Measurements from ENCODE around the gene NOL6.

NOL6 gene

DNA sequence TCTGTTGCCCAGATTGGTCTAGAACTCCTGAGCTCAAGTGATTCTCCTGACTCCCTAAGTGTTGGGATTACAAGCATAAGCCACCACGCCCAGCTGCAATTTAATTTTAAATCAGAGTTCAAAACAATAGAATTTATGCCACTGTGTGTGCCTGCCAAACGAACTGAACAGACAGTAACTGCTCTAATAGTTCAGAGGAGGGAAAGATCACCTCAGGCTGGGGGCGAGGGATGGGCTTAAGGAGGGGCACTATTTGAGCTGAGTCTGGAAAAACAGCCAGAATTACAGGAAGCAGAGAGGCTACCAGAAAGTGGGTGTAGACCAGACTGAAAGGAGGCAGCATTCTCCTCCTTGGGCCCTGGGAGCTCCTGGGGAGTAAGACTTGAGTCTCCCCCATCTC lies 12.2 kb downstream of the NOL6 start:
- TF ChIP-seq EZH2 (IDR thresholded peaks at IDR 0.05; ENCODE audit: borderline replicate concordance, low read depth, low read length, severe bottlenecking) (no peak), CTCF (IDR thresholded peaks at IDR 0.05; ENCODE audit: borderline replicate concordance, extremely low read depth, low read length, poor library complexity, severe bottlenecking) (no peak)
- ATAC-seq (ENCODE audit: insufficient read depth, low read depth) (no peak), DNase-seq (no peak)
- Histone ChIP-seq H3K27me3 (ENCODE audit: insufficient read depth, low read length, poor library complexity) (no peaks in the 10 kb centered on the region), H3K27ac (ENCODE audit: low read length) (no peak overlapping the region), H3K79me2 (ENCODE audit: insufficient read depth, low read length) (no peaks in the 10 kb centered on the region), H2AFZ (ENCODE audit: low read depth, low read length) (no peak overlapping the region), H3K4me3 (ENCODE audit: low read depth in 1 of 2, low read length in 2 of 2) (no peak overlapping the region), H3K9ac (ENCODE audit: low read depth, low read length) (no peak overlapping the region), H3K9me3 (ENCODE audit: insufficient read depth, low read length, severe bottlenecking) (no peaks in the 10 kb centered on the region), H3K4me1 (ENCODE audit: insufficient read depth, low read length) (no peaks in the 10 kb centered on the region), H4K20me1 (ENCODE audit: insufficient read depth, low read length) (peaks cover 11% of the 10 kb centered on the region; the same call in 1 of the 2 replicates), H3K4me2 (ENCODE audit: insufficient read depth, low read length) (no peak overlapping the region), H3K36me3 (ENCODE audit: insufficient read depth, low read length) (peaks cover 60% of the 10 kb centered on the region)

GRCh38 chr9:33460854-33461253 lies 12.9 kb downstream of the NOL6 start:
- no peaks in the 10 kb centered on the region for H3K27me3 ChIP-seq (ENCODE audit: insufficient read depth, low read length, poor library complexity)
- H3K4me1 ChIP-seq (ENCODE audit: insufficient read depth, low read length): no peaks in the 10 kb centered on the region
- H4K20me1 ChIP-seq (ENCODE audit: insufficient read depth, low read length): peaks cover 5% of the 10 kb centered on the region; the same call in 1 of the 2 replicates
- TF ChIP-seq CTCF (IDR thresholded peaks at IDR 0.05; ENCODE audit: borderline replicate concordance, extremely low read depth, low read length, poor library complexity, severe bottlenecking) (no peak), EZH2 (IDR thresholded peaks at IDR 0.05; ENCODE audit: borderline replicate concordance, low read depth, low read length, severe bottlenecking) (no peak)
- H3K4me3 ChIP-seq (ENCODE audit: low read depth in 1 of 2, low read length in 2 of 2): no peak overlapping the region
- peaks cover 54% of the 10 kb centered on the region for H3K36me3 ChIP-seq (ENCODE audit: insufficient read depth, low read length)
- H3K9me3 ChIP-seq (ENCODE audit: insufficient read depth, low read length, severe bottlenecking): no peaks in the 10 kb centered on the region
- no peaks in the 10 kb centered on the region for H3K79me2 ChIP-seq (ENCODE audit: insufficient read depth, low read length)
- H3K27ac ChIP-seq (ENCODE audit: low read length): no peak overlapping the region
- H3K4me2 ChIP-seq (ENCODE audit: insufficient read depth, low read length): no peak overlapping the region
- H3K9ac ChIP-seq (ENCODE audit: low read depth, low read length): no peak overlapping the region
- ATAC-seq (ENCODE audit: insufficient read depth, low read depth) (no peak), DNase-seq (no peak)
- no peak overlapping the region for H2AFZ ChIP-seq (ENCODE audit: low read depth, low read length)

DNA sequence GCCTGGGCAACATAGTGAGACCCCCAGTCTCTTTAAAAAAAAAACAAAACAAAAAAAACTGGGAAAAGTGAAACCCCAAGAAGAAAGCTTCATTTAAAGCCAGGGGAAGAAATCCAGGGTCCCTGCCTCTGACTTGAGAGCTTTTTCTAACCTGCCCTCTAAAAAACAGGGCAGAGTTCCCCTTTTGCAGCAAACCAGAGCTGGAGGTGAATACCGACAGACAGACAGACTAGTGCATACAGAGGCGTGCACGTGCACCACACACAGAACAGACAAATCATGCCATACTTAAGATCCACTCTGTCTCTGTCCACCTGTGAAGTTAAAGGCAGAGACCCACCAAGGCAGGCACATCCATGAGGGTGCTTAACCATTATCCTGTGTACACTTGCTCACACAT lies 14.6 kb downstream of the NOL6 start:
- Histone ChIP-seq H3K79me2 (ENCODE audit: insufficient read depth, low read length) (no peaks in the 10 kb centered on the region), H3K27me3 (ENCODE audit: insufficient read depth, low read length, poor library complexity) (no peaks in the 10 kb centered on the region), H2AFZ (ENCODE audit: low read depth, low read length) (no peak overlapping the region), H3K27ac (ENCODE audit: low read length) (no peak overlapping the region), H3K36me3 (ENCODE audit: insufficient read depth, low read length) (peaks cover 36% of the 10 kb centered on the region), H3K4me3 (ENCODE audit: low read depth in 1 of 2, low read length in 2 of 2) (no peak overlapping the region), H4K20me1 (ENCODE audit: insufficient read depth, low read length) (no peaks in the 10 kb centered on the region; the same call in 1 of the 2 replicates), H3K9me3 (ENCODE audit: insufficient read depth, low read length, severe bottlenecking) (no peaks in the 10 kb centered on the region), H3K4me2 (ENCODE audit: insufficient read depth, low read length) (no peak overlapping the region), H3K9ac (ENCODE audit: low read depth, low read length) (no peak overlapping the region), H3K4me1 (ENCODE audit: insufficient read depth, low read length) (no peaks in the 10 kb centered on the region)
- no peak for TF ChIP-seq CTCF (IDR thresholded peaks at IDR 0.05; ENCODE audit: borderline replicate concordance, extremely low read depth, low read length, poor library complexity, severe bottlenecking)
- TF ChIP-seq EZH2 (IDR thresholded peaks at IDR 0.05; ENCODE audit: borderline replicate concordance, low read depth, low read length, severe bottlenecking): no peak
- no peak for DNase-seq
- ATAC-seq (ENCODE audit: insufficient read depth, low read depth): no peak

- H3K4me1 ChIP-seq (ENCODE audit: insufficient read depth, low read length): no peaks in the 10 kb centered on the region
- H3K27ac ChIP-seq (ENCODE audit: low read length): no peak overlapping the region
- TF ChIP-seq EZH2 (IDR thresholded peaks at IDR 0.05; ENCODE audit: borderline replicate concordance, low read depth, low read length, severe bottlenecking) (no peak), CTCF (IDR thresholded peaks at IDR 0.05; ENCODE audit: borderline replicate concordance, extremely low read depth, low read length, poor library complexity, severe bottlenecking) (no peak)
- no peaks in the 10 kb centered on the region for H3K9me3 ChIP-seq (ENCODE audit: insufficient read depth, low read length, severe bottlenecking)
- no peak overlapping the region for H3K4me3 ChIP-seq (ENCODE audit: low read depth in 1 of 2, low read length in 2 of 2)
- no peaks in the 10 kb centered on the region for H3K27me3 ChIP-seq (ENCODE audit: insufficient read depth, low read length, poor library complexity)
- DNase-seq: no peak
- peaks cover 29% of the 10 kb centered on the region for H3K36me3 ChIP-seq (ENCODE audit: insufficient read depth, low read length)
- H2AFZ ChIP-seq (ENCODE audit: low read depth, low read length): no peak overlapping the region
- no peak; the same call in 2 of the 3 replicates for ATAC-seq (ENCODE audit: insufficient read depth, low read depth)
- no peaks in the 10 kb centered on the region; the same call in 1 of the 2 replicates for H4K20me1 ChIP-seq (ENCODE audit: insufficient read depth, low read length)
- no peaks in the 10 kb centered on the region for H3K79me2 ChIP-seq (ENCODE audit: insufficient read depth, low read length)
- H3K4me2 ChIP-seq (ENCODE audit: insufficient read depth, low read length): no peak overlapping the region
- no peak overlapping the region for H3K9ac ChIP-seq (ENCODE audit: low read depth, low read length)
Observed at GRCh38 chr9:33458444-33458843, 15.3 kb downstream of the NOL6 start.

Data from DND-41 (cell line).